Stimulated activated CD8-positive, alpha-beta memory T cell treated with anti-CD3 and anti-CD28 coated beads, Interleukin-7, amount 100 ng/mL, for 4 hours (primary cell): ENCODE results near the gene ZYX.
"Not testable (repeated sequence)": the region's sequence is repeated elsewhere in the genome, so short reads cannot be mapped to it uniquely, and the experiment has no call there.

Experiments
- DNase-seq, 2 donors: peaks; one replicate each; pipeline ENCODE4 v3.0.0-alpha.2; 2020; ENCODE audit warnings: low read depth in 2 of 2

Gene ZYX

GRCh38 chr7:143384661-143385631 is 3.8 kb downstream of the ZYX start:
- DNase-seq = no peak

- no peak for DNase-seq
These were observed 5.0 kb downstream of the ZYX start for GRCh38 chr7:143385891-143386781.

GRCh38 chr7:143387156-143387975 is 6.2 kb downstream of the ZYX start:
- DNase-seq = no peak

- no peak for DNase-seq
These were observed 6.9 kb downstream of the ZYX start for GRCh38 chr7:143388051-143388450.

GRCh38 chr7:143388491-143389101 is 7.5 kb downstream of the ZYX start:
- no peak for DNase-seq

- no peak for DNase-seq
These were observed 8.4 kb downstream of the ZYX start for GRCh38 chr7:143389316-143390103.

- DNase-seq = no peak
These were observed 9.1 kb downstream of the ZYX start for GRCh38 chr7:143390104-143390772.

GRCh38 chr7:143390773-143391317 is 9.7 kb downstream of the ZYX start:
- DNase-seq = no peak

- DNase-seq = no peak
These were observed 10.6 kb downstream of the ZYX start for GRCh38 chr7:143391462-143392404.

- not testable (repeated sequence) for DNase-seq
These were observed 11.3 kb downstream of the ZYX start for GRCh38 chr7:143392427-143392826.

- DNase-seq = no peak
These were observed 11.7 kb downstream of the ZYX start for GRCh38 chr7:143392875-143393266.

- no peak for DNase-seq
These were observed 12.3 kb downstream of the ZYX start for GRCh38 chr7:143393267-143394041.

- DNase-seq = no peak
These were observed 12.9 kb downstream of the ZYX start for GRCh38 chr7:143394068-143394467.

- DNase-seq = no peak
These were observed 13.6 kb downstream of the ZYX start for GRCh38 chr7:143394777-143395176.

- no peak for DNase-seq
These were observed 14.3 kb downstream of the ZYX start for GRCh38 chr7:143395187-143396149.

- DNase-seq = no peak
These were observed 15.0 kb downstream of the ZYX start for GRCh38 chr7:143396182-143396581.
